ENCODE results near the gene RFFL.

Gene RFFL

GRCh38 chr17:35006345-35006744, 57.2 kb downstream of the RFFL start:
- no peak overlapping the region for H3K27ac ChIP-seq (ENCODE audit: low read depth, low read length, poor library complexity, severe bottlenecking)
- no peaks in the 10 kb centered on the region for H3K4me1 ChIP-seq (ENCODE audit: insufficient read depth, low read length, severe bottlenecking)
- no peaks in the 10 kb centered on the region for H3K9me2 ChIP-seq (ENCODE audit: low read depth, low read length)
- H3K27me3 ChIP-seq (ENCODE audit: insufficient read depth, low read length) = no peaks in the 10 kb centered on the region
- no peak overlapping the region for H3K9ac ChIP-seq (ENCODE audit: low read length)
- H3K9me3 ChIP-seq (ENCODE audit: low read length) = no peaks in the 10 kb centered on the region
- H3K79me2 ChIP-seq (ENCODE audit: insufficient read depth, low read length) = no peaks in the 10 kb centered on the region
- peaks cover 41% of the 10 kb centered on the region; the same call in 1 of the 2 replicates for H3K36me3 ChIP-seq (ENCODE audit: insufficient read depth, low read length)
- H3K4me3 ChIP-seq (ENCODE audit: low read depth, low read length, poor library complexity, severe bottlenecking) = no peak overlapping the region
- no peaks in the 10 kb centered on the region for H4K20me1 ChIP-seq (ENCODE audit: insufficient read depth, low read length)
- no peaks in the 10 kb centered on the region for H3F3A ChIP-seq (ENCODE audit: insufficient read depth, low read length)
- no peak overlapping the region for H2AFZ ChIP-seq (ENCODE audit: low read length)
- H3K4me2 ChIP-seq (ENCODE audit: low read length) = no peak overlapping the region
- TF ChIP-seq, protein P1, sequence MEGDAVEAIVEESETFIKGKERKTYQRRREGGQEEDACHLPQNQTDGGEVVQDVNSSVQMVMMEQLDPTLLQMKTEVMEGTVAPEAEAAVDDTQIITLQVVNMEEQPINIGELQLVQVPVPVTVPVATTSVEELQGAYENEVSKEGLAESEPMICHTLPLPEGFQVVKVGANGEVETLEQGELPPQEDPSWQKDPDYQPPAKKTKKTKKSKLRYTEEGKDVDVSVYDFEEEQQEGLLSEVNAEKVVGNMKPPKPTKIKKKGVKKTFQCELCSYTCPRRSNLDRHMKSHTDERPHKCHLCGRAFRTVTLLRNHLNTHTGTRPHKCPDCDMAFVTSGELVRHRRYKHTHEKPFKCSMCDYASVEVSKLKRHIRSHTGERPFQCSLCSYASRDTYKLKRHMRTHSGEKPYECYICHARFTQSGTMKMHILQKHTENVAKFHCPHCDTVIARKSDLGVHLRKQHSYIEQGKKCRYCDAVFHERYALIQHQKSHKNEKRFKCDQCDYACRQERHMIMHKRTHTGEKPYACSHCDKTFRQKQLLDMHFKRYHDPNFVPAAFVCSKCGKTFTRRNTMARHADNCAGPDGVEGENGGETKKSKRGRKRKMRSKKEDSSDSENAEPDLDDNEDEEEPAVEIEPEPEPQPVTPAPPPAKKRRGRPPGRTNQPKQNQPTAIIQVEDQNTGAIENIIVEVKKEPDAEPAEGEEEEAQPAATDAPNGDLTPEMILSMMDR (IDR thresholded peaks at IDR 0.05; ENCODE audit: low read length) = no peak
- TF ChIP-seq EZH2 (IDR thresholded peaks at IDR 0.05; ENCODE audit: borderline replicate concordance, low read length) = no peak

- Histone ChIP-seq H3K9ac (ENCODE audit: low read length) (no peak overlapping the region), H3K79me2 (ENCODE audit: insufficient read depth, low read length) (no peaks in the 10 kb centered on the region), H2AFZ (ENCODE audit: low read length) (no peak overlapping the region), H3K4me2 (ENCODE audit: low read length) (no peak overlapping the region), H3K9me3 (ENCODE audit: low read length) (no peaks in the 10 kb centered on the region), H3K36me3 (ENCODE audit: insufficient read depth, low read length) (peaks cover 59% of the 10 kb centered on the region; the same call in 1 of the 2 replicates), H3K4me3 (ENCODE audit: low read depth, low read length, poor library complexity, severe bottlenecking) (no peak overlapping the region), H3K9me2 (ENCODE audit: low read depth, low read length) (no peaks in the 10 kb centered on the region), H3K27me3 (ENCODE audit: insufficient read depth, low read length) (no peaks in the 10 kb centered on the region), H3K27ac (ENCODE audit: low read depth, low read length, poor library complexity, severe bottlenecking) (no peak overlapping the region), H4K20me1 (ENCODE audit: insufficient read depth, low read length) (no peaks in the 10 kb centered on the region), H3K4me1 (ENCODE audit: insufficient read depth, low read length, severe bottlenecking) (no peaks in the 10 kb centered on the region), H3F3A (ENCODE audit: insufficient read depth, low read length) (no peaks in the 10 kb centered on the region)
- TF ChIP-seq, protein P1 (IDR thresholded peaks at IDR 0.05; ENCODE audit: low read length) = no peak
- no peak for TF ChIP-seq EZH2 (IDR thresholded peaks at IDR 0.05; ENCODE audit: borderline replicate concordance, low read length)
Observed at GRCh38 chr17:35003778-35004177, 59.7 kb downstream of the RFFL start.

- Histone ChIP-seq H3K79me2 (ENCODE audit: insufficient read depth, low read length) (no peaks in the 10 kb centered on the region), H3K4me1 (ENCODE audit: insufficient read depth, low read length, severe bottlenecking) (no peaks in the 10 kb centered on the region), H3K9me2 (ENCODE audit: low read depth, low read length) (no peaks in the 10 kb centered on the region), H3F3A (ENCODE audit: insufficient read depth, low read length) (no peaks in the 10 kb centered on the region), H3K36me3 (ENCODE audit: insufficient read depth, low read length) (peaks cover 61% of the 10 kb centered on the region), H3K9me3 (ENCODE audit: low read length) (no peaks in the 10 kb centered on the region), H3K27me3 (ENCODE audit: insufficient read depth, low read length) (no peaks in the 10 kb centered on the region), H3K4me2 (ENCODE audit: low read length) (no peak overlapping the region), H3K4me3 (ENCODE audit: low read depth, low read length, poor library complexity, severe bottlenecking) (no peak overlapping the region), H3K9ac (ENCODE audit: low read length) (no peak overlapping the region), H4K20me1 (ENCODE audit: insufficient read depth, low read length) (no peaks in the 10 kb centered on the region), H3K27ac (ENCODE audit: low read depth, low read length, poor library complexity, severe bottlenecking) (no peak overlapping the region), H2AFZ (ENCODE audit: low read length) (no peak overlapping the region)
- TF ChIP-seq, protein P1 (IDR thresholded peaks at IDR 0.05; ENCODE audit: low read length) = no peak
- no peak for TF ChIP-seq EZH2 (IDR thresholded peaks at IDR 0.05; ENCODE audit: borderline replicate concordance, low read length)
Observed at GRCh38 chr17:35002876-35003551, 60.5 kb downstream of the RFFL start.
